B cell (primary cell): Measurements from ENCODE around the gene CIAO2B.

ENCODE experiments used
- CTCF ChIP-seq: fragments of 200-600 bp; IDR thresholded peaks from one replicate; pipeline ENCODE4 v1.8.0; 2022; ENCODE audit warnings: antibody characterized with exemption, mild to moderate bottlenecking
- EZH2 ChIP-seq: IDR thresholded peaks from 2 replicates; pipeline ENCODE4 v1.6.1; 2012; ENCODE audit warnings: borderline replicate concordance, low read depth, mild to moderate bottlenecking, moderate library complexity, low read length; ENCODE audit not compliant: insufficient read depth, poor library complexity, severe bottlenecking

- TF ChIP-seq EZH2: no peak
- no peak for TF ChIP-seq CTCF
These were observed 14.5 kb downstream of the CIAO2B start for GRCh38 chr16:66919569-66920298.
